ENCODE data around the gene RAB31.

RAB31 gene

DNA sequence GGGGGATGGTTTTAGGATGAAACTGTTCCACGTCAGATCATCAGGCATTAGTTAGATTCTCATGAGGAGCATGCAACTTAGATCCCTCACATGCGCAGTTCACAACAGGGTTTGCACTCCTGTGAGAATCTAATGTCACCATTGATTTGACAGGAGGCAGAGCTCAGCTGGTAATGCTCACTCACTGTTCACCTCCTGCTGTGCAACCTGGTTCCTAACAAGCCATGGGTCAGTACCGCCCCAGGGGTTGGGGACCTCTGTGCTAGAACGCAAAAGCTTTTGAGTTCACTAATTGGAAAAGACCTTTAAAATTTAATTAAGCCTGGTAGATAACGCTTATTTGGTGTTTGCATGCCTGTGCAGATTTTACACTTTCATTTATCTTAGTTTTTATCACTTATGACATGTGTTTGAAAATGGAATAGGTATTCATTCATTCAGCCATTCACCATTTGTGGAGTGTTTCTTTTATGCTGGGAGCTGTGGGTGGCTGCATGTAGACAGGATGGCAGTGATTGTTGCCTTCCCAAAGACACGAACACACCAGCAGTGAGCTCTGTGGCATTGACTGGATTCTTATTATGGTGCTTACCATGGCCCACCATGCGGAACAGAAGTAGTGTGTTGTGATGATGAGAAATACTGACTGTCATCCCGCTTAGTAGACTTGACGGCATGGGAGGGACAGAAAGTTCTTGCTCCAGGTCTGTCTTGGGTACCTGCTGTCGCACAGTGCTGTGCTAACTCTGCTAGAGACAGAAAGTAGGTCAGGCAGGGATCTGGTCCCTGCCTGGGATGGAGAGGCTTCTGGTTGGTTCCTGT is 6.4 kb downstream of the RAB31 start:
- DNase-seq = no peak

DNA sequence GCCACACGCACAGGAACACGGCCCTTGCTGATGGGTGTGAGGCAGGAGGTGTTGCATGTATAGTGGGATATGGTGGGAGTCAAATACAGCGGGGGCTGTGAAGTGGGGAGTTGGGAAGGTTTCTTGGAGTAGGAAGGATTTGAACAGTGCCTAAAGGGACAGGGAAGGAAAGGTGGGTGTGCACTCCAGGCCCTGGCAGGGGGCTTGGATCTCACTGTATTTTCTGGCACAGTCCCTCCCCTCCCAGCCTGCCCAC is 6.9 kb downstream of the RAB31 start:
- no peak for DNase-seq

DNA sequence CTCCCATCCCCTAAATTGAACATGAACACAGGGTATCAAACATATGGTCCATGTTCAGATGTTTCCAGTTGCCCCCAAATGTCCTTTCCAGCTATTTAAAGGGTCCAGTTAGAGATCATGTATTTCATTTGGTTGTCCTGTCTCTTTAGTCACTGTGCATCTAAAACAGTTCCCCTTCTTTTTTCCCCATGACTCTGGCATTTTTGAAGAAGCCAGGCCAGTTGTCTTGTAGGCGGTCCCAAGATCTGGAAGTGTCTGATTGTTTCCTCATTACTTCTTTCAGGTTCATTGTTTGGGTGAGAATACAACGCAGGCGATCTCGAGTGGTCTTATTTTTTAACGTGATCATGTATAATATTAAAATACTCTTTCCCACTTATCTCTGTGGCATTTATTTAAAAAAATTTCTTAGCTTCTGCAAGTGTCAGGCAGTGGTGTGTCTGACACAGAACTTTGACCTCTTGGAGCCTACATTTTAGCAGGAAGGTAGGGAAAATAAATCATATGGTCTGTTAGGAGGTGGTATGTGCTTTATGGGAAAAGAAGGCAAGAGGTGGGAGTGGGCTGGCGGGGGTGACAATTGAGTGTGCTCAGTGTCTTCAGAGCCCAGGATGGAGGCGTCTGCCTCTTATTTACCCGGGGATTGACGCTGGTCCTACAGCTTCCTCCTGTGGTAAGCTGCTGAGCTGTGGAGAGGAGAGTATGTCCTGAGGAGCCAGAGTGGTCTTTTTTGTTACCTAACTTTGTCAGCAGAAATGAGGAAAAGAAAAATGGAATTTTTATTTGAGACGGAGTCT is 8.1 kb downstream of the RAB31 start:
- DNase-seq = no peak

DNA sequence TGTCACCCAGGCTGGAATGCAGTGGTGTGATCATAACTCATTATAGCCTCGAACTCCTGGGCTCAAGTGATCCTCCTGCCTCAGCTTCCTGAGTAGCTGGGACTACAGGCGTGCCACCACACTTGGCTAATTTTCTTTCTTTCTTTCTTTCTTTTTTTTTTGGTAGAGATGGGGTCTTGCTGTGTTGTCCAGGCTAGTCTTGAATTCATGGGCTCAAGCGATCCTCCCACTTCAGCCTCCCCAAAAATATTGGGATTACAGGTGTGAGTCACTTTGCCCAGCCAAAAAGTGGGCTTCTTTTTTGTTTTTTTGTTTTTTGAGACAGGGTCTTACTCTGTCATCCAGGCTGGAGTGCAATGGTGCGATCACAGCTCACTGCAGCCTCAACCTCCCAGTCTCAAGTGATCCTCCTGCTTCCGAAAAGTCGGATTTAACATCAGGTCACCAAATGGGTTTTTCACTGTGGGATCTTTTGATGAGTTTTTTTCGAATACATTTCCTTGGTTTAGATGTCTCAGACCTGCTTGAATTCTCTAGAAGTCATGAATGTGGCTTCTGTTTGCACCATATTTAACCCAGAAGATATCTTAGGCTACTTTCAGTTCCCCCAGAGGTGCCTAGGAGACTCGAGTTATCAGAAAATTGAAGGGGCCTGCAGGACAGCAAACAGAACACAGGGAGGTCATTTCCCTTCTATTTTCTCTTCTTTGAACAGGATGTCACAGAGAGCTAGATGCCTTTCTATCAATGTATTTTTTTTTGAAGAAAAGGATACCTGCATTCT is 8.9 kb downstream of the RAB31 start:
- DNase-seq = no peak

DNA sequence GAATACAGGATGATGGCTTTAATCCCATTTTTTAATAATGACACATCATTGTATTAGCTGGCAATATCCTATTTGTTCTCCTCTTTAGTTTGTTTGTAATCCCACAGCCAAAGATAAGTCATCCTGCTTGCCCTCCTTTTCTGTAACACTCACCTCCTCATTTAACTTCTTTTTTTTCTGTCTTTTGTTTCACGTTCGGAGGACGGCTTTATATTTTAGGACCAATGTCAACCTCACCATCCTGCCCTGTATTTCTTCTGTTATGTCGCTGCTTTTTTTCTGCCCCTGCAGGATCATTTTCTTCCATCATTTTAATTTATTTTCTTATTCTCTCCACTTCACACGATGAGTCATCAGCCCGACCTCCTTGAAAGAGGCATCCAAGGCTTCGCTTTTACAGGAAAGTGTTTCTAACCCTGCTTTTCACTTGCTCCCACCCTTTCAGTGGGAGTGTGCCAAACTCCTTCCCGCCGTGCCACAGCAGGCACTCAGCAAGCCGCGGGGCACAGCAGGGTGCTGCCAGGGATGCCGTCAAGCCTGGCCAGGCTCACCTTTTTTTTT is 11.4 kb downstream of the RAB31 start:
- DNase-seq = no peak

DNA sequence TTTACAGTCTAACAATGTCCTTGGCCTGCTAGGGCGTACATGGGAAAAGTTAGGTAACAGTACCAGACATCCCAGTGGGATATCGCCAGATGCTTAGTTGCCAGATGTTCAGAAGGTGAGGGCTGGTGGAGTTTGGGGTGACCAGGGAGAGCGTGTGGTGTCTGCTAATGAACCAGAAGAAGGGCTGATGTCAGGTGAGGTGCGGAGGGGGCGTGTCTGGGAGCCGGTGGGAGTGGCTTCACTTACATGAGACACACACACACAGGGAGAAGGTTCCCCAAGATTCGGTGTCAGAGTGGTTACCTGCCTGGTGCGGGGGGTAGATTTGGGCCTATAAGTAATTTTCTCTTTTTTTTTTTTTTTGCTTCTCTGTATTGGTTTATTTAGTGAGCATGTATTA is 12.2 kb downstream of the RAB31 start:
- no peak for DNase-seq

DNA sequence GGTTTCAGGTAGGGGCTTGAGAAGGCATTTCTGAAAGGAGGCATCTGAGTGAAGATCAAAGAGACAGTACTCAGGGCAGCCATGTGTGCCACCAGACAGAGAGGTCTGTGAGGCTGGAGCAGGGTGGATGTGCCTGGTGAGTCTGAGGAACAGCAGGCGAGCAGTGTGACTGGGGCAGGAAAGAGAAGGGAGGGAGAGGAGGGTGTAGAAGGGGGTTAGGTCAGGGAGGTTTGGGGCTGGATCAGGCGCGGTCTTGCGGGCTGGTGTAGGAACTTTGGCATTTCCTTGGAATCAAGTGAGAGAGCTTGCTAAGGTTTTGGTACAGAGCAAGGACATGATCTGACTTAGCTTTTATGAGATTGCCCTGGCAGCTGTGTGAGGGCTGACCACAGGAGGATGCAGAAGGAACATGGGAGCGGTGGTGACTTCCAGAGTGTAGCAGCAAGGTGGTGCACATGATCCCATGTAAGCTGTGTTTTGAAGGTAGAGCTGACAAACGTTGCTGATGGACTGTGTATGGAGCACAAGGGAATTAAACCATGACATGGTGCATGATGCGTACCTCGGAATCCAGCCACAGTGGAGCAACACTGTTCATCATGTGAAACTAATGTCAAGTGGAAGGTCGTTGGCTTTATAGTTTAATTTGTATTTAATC is 13.9 kb downstream of the RAB31 start:
- DNase-seq = no peak

DNA sequence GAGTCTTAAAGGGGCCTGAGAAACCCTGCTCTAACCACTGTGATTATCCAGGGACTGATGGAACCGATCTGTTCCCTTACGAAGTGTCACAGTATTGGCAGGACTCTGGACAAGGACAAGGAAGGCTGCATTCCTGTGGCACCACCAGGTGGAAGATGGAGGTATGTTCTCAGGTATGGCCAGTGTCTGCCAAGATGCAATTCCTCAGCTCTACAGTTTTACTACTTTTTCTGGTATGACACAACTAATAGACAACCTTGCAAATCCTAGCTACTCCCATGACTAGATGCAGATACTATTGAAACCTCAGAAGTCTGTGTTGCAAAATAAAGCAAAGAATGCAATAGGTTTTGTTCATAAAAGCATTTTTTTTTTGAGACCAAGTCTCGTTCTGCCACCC is 14.6 kb downstream of the RAB31 start:
- no peak for DNase-seq

DNA sequence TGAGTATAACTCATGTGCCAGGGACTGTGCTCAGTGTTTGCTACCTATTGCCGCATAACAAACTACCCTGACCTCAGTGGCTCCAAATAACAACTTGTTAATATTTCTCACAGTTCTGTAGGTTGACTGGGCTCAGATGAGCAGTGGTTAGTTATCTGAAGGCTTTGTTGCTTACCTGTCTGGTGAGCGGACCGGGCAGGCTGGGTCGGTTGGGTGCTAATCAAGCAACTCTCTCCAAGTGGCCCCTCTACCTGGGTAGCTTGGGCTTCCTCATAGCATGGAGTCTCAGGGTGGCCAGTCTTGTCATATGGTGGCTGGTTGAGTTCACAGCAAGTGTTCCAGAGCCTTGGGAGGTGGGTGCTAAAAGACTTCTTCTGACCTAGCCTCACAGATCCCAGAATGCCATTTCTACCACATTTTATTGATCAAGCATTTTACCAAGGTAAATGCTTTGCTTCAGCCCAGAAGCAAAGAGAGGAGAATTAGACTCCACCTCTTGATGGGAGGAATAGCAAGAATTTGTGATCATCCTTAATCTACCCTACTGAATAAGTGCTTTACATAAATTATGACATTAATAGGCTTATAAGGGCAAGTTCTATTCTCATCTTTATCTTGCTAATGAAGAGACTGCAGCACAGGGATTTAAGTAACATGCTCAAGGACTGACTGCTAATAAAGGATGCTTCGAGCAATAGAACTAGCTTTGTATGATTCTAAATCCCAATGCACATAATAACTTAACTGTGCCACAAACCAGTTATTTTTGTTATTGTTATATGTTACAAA is 16.9 kb downstream of the RAB31 start:
- DNase-seq = no peak

DNA sequence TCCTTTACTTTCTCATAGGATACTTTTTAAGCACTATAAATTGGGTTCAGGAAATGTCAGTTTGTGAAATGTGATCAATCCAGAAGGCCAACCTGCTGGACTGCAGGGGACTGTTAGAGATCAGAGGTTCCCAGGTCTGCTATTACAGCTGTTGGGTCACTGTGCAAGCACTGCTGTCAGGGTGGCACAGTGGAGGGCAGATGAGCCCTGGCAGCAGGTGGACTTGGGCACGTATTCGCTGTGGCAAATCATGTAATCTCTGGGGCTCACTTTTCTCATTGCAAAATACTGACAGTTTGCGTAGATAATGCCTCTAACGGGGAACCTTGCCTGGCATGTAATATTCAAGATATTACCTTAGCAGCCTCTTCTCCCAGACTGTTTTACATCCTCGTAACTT is 18.1 kb downstream of the RAB31 start:
- no peak for DNase-seq

DNA sequence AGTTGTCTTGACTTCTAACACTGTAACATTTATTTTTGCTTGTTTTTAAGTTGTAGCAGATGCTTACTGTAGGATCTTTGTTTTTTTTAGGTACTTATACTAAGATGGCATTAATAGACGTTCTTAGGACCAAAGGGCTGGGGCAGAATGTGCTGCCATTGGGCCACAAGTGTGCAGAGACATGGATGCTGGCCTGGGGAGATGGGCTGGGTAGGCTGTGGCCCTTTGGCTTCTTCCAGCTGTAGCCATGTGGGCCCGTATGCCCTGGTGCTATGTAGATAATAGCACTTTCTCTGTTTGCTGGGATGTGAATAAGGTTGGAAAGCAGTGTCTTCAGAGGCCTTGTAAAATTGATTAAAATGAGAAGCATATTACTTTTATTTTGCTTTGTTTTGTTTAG is 18.8 kb downstream of the RAB31 start:
- DNase-seq = no peak

DNA sequence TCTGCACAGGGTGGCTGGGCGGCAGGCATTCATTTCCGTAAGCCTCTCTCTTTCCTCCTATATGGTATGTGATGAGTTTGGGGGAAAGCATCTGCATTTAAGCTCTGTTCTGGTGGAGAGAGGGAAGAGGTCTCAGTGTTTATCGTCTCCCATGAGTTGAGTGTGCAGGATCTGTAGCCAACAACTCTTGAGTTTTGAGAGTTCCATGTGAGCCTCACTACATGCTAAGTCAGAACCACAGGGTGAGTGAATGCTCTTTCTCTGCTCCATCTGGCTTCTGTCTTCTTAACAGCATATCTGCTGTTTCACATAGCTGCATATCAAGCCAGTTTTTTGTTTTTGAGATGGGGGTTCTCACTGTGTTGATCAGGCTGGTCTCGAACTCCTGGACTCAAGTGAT is 22.7 kb downstream of the RAB31 start:
- no peak for DNase-seq

DNA sequence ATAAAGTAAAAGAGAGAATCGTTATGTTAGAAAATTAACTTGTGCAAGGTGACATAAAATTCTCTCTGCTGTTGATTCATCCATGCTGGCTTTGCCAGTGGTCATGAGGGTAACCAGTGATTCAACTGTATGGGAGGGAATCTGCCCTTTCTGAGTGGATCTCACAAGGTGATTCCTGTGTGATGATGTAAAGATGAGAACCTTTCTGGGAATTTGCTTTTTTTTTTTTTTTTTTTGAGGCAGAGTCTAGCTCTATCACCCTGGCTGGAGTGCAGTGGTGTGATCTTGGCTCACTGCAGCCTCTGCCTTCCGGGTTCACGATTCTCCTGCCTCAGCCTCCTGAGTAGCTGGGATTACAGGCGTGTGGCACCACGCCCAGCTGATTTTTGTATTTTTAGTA is 23.3 kb downstream of the RAB31 start:
- no peak for DNase-seq

DNA sequence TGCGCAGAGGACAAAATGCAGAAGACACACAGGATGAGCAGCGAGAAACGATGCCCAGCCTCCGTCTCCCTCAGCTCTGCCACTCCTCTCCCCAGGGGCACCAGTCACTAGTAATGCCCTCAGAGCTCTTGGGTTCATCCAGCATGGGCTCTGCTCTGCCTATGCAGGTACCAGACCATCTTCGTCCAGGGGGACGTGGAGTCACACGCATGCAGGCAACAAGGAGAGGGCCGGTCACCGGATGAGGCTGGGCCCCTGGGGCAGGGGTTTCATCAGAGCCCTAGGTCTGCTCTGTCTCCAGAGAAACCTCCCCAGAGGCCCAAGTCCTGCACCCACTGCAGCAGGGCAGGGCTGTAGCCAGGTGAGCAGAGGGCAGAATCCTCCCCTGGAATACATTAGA is 23.9 kb downstream of the RAB31 start:
- no peak for DNase-seq

DNA sequence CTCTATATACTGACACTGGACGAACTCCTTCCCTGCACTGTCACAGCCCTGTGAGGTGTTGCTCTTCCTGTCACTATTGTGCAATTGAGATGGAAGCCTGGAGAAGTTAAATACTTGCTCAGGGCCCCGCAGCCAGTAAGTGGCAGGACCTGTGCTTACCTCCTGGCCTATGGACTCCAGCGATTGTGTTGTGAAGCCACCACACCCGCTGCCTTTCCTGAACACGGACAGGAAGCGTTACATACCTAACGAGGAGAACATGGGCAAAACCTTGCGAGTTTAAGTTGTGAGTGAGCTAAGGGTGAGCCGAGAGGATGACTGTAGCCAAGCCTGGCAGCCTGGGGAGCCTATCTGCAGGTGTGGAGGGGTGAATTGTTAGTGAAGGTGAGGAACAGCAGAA is 26.1 kb downstream of the RAB31 start:
- DNase-seq = no peak

DNA sequence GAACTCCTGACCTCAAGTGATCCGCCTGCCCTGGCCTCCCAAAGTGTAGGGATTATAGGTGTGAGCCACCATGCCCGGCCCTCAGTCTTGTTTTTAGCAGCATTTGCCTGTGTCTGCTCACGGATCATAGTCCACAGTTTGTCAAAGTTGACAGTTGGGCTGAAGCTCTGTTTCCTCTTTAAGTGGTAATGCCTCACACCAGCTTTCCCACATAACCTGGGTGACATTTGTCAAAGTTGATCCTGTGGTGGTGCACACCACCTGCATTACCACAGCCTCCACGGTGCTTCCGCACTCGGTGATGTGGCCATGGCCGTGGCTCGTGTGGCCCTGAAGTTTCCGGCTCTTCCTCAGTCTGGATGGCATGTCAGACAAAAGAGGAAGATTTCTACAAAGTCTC is 27.1 kb downstream of the RAB31 start:
- no peak for DNase-seq

DNA sequence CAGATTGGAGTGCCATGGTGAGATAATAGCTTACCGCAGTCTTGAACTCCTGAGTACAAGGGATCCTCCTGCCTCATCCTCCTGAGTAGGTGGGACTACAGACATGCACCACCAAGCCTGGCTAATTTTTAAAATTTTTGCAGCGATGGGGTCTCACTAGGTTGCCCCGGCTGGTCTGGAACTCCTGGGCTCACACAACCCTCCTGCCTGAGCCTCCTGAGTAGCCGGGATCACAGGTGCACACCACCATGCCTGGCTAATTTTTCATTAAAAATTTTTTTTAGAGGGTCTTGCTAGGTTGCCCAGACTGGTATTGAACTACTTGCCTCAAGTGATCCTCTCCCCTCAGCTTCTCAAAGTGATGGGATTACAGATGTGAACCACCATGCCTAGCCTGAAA is 27.8 kb downstream of the RAB31 start:
- DNase-seq = no peak

DNA sequence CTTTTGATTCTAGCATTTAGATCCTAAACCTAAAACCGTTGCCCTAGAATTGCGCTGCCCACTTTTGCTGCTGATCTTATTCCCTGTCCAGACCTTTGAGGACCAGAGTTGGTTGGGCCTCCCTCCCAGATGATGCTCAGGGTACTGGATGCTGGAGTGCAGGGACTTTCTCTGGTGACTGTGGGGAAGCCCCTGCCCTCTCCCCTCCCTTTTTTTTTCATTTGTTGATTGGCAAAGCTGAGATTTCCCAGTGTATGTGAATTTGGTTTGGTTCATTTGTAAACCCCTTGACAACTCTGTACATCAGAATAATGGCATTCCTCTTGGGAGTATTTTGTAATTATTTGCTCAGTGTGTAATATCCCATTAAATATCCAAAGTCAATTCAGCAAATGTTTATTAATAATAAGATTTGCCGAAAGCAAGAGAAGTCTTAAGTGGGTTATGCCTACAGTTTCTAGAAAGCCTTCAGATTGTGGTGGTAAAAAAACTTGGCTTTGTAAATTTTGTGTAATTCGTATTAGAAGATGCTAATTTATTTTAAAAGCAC is 28.3 kb downstream of the RAB31 start:
- DNase-seq = no peak

DNA sequence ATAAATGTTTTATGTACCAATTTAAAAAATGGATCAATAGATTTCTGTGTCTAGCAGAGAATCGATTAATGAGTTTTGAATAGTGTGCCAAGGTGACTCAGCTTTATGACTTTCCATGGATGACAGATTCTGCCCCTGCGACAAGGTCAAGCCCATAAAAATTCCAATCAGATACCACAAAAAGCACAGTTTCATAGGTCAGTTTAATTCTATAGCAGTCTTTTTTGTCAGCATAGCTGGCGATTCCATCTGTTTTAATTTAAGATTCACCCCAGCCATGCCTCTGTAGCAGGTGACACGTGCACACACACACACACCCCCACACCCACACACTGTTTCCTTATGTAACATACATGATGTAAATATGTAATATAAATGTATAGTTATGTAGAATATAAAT is 28.9 kb downstream of the RAB31 start:
- no peak for DNase-seq

DNA sequence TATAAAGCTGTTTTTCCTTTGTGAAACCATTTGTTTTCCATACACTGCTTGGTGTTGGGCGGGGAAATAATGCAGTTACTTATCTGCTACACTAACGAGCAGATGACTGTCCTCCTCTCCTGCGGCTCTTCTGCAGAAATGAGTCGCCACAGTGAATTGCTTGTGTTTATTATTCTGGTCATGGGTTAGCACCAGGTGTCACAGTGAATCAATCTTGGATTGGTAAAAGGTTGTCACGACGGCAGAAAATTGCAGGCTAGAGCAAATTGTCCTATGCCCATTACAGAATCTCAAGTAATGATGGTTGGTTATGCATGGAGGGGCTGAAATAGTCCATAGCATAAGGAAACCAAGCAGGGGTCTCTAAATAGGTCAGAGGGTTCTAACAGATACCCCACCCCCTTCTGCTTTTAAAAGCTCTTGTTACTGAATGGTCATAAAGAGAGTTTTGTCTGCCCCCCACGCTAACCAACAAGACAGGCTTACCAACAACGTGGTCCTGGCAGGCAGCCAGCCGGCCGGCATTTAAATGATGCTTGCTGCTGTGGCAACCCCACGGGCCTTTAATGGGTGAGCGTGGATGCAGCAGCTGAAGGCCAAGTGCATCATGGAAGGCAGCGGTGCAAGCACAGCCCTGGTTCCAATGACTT is 29.5 kb downstream of the RAB31 start:
- DNase-seq = no peak

DNA sequence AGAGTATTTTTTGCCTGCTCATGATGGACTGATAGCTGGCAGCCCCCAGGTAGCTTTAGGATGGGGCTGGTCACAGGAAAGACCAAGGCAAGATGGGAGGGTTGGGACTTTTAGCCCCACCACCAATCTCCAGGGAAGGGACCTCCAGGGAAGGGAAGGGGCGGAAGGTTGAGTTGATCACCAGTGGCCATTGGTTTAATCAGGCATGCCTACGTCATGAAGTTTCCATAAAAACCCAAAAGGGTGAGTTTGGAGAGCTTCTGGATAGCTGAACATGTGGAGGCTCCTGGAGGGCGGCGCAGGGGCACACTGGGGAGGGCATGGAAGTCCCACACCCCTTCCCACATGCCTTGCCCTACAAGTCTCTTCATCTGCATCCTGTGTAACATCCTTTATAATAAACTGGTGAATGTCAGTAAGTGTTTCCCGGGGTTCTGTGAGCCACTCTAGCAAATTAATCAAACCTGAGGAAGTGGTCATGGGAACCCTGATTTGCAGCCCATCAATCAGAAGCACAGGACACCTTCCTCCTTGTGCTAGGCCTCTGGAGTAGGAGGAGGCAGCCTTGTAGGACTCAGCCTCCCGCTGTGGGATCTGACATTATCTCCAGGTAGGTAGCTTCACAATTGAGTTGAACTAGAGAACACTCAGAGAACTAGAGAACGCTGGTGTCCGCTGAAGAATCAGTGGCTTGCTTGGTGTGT is 30.3 kb downstream of the RAB31 start:
- no peak for DNase-seq
